Hepatocyte (in vitro differentiated cells): ENCODE results near the gene POLDIP2.

ENCODE experiments used
- CTCF ChIP-seq: fragments of 200-600 bp; sonication (generic); IDR thresholded peaks from 2 replicates; pipeline ENCODE4 v1.5.1; 2016; ENCODE audit warnings: antibody characterized with exemption, mild to moderate bottlenecking; ENCODE audit not compliant: poor library complexity
- EZH2 ChIP-seq: fragments of 200-600 bp; sonication (generic); IDR thresholded peaks from 2 replicates; pipeline ENCODE4 v1.6.1; 2016; ENCODE audit warnings: antibody characterized with exemption, mild to moderate bottlenecking, borderline replicate concordance

- TF ChIP-seq CTCF (no peak), EZH2 (no peak)
Measured at GRCh38 chr17:28385406-28385805, 28.1 kb upstream of the POLDIP2 start.
